ENCODE data around the gene SSH3.

The SSH3 gene

GRCh38 chr11:67268962-67269268, 34.4 kb upstream of the SSH3 start:
- no peak for DNase-seq

- no peak for DNase-seq
Measured at GRCh38 chr11:67269401-67270255, 33.7 kb upstream of the SSH3 start.

GRCh38 chr11:67270256-67271204, 32.8 kb upstream of the SSH3 start:
- DNase-seq = no peak

- DNase-seq = no peak
Measured at GRCh38 chr11:67271205-67271540, 32.2 kb upstream of the SSH3 start.

DNA sequence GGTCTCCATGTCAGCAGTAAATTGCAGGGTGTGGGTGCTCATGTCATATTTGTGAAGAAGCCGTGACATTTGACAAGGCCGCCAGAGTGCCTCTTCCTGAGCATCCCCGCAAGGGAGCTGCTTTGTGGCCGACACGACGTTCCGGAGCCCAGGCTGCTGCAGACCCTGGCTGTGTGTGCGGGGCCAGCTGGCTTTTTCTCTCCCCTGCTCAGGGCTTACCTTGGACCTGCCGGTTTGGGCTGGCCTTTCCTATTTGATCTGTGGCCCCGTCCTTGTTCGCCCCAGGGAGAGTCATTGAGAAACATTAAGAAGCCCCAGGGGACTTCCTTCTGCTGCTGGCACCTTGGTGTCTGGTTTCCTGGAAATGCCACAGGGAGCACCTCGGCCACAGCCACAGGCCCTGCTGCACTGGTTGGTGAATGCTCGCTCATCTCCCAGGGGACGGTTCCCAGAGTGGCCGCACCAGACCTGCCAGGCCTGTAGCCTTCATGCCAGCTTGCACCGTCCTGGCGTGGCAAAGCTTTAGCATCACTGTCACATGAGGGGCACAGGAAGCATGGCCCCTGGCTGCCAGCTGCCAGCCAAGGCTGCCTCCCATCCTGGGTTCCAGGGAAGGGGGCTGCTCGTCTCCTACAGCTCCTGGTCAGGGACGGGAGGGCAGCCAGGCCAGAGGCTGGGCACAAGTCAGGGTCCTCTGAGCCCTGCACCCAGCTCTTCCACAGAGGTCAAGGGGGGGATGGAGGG, 31.6 kb upstream of the SSH3 start:
- no peak for DNase-seq

DNA sequence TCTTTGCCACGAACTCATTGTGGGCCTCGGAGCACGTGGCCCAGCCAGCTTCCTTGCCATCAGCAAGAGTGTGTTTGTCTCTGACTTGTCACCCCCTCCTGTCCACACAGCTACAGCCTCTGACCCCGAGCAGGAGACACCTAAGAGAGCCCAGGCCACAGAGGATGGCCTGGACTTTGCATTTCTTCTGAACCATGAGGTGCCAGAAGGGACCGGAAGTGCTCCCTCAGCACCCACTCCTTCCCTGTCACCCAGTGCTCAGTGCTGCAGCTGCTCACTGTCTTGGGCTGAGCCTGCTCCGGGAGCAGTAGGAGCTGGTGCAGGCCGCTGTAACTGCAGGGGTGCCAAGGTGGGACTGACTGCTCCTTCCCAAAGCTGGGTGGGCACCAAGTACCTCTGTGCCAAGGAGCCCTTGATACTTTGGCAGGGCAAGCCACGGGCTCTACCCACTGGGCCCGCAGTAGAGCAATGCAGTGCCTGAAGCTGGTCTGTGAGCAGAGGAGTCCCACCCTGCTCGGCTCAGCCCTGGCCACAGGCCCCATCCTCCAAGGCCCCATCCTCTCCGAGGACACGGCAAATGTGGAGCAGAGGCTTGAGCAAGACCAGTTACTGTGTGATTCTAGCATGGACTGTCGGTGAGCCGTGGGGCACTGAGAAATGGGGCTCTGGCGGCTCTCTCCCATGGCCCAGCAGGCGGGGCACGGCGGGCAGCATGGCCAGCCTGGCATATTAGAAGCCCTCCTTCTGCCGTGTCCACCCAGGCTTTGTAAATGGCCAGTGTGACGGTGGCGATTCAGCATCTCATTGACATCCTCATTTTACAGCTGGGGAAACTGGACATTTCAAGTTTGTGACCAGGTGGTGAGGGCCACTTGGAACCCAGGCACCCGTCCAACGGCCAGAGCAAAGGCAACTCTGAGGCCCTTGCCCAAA, 30.7 kb upstream of the SSH3 start:
- no peak for DNase-seq

- no peak for DNase-seq
Measured at GRCh38 chr11:67273260-67273990, 29.9 kb upstream of the SSH3 start.

GRCh38 chr11:67274768-67275605, 28.3 kb upstream of the SSH3 start:
- no peak for DNase-seq

DNA sequence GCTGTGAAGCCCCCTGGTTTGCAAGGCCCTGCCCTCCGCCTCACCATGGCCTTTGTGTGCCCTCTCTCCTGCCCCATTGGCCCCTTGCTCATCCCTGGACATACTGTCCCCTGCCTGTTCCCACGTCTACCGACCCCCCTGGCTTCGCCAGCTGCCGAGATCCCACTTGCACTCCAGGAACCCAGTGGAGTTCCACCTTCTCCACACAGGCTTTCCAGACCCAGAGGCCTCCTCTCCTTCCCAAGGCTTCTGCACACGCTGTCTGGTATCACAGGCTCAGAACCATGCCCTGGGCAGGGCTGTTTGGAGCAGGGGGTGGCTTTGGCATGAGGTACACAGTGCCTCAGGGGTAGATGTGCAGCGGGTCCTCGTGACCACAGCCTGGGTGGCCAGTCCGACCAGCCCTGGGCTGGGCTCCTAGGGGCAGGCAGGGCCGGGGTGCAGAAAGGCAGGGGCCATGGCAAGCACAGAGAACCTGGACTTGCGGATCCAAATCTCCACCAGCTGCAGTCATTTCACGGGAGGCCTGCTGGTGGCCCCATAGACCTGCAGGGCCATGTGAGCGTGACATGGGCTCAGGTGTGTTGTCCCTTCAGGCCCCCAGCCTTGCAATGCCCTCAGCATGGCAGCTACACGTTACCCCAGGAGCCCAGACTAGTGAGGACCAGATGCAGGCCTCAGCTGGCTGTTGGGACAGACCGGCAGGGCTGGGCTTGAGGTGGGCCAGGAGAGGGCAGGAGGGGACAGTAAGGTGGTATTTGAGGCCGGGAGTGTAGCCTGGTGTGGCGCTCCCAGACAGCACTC, 27.5 kb upstream of the SSH3 start:
- no peak for DNase-seq

DNA sequence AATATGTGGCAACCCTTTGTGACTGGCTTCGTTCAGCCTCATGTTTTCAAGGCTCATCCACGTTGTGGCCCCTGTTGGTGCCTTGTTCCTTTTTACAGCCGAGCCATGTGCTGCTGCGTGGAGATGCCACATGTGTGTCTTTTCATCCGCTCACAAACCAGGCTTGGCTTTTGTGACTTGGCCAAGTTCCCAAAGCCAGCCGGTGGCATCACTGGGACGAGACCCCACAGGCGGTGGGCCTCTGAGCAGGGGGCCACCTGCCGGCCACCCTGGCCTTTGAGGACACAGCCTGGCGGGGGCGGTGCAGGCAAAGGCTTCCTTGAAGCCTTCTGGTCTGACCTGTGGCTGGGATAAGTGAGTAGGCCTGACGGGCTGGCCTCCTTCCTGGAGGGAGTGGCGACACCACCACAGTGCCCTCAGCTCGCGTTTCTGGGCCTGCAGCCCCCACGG, 26.5 kb upstream of the SSH3 start:
- DNase-seq = no peak

- DNase-seq = peak; percentile 58
Measured at GRCh38 chr11:67277231-67277961, 25.9 kb upstream of the SSH3 start.

DNA sequence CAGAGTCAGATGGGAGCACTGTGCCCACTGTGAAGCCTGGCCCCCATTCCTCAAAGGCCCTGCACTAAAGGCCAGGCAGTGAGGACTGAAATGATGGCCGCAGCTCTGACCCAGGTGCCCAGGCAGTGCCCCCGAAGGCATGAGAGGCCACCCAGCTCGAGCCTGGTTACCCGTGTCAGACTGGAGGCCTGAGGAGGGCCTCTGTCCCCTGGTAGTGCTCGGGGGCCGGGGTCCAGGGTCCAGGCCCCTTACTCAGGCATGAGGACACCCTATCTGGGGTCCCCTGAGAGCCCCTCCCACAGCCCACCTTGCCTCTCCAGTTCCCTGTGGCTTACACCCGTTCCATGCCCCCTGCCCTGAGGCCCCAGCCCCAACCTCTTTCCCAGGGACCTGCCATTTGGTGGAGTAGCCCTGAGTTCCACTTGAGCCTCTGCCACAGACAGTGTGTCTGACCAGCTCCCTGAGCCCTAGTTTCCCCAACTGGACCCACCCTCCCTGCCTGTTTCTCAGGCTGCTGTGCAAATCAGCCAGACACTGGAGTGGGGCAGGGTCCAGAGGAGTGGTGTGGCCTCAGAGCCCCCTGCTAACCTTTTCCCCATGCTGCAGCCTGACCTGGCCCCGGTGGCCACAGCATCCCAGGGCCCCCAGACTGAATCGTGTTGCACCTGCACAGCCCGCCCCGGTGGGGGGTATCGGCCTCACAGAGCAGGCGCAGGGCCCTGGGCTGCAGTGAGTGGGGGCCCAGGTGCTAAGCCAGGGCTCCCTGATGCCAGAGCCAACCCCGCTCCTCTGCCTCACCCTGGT, 25.0 kb upstream of the SSH3 start:
- no peak for DNase-seq

GRCh38 chr11:67278939-67279588, 24.3 kb upstream of the SSH3 start:
- DNase-seq = no peak

DNA sequence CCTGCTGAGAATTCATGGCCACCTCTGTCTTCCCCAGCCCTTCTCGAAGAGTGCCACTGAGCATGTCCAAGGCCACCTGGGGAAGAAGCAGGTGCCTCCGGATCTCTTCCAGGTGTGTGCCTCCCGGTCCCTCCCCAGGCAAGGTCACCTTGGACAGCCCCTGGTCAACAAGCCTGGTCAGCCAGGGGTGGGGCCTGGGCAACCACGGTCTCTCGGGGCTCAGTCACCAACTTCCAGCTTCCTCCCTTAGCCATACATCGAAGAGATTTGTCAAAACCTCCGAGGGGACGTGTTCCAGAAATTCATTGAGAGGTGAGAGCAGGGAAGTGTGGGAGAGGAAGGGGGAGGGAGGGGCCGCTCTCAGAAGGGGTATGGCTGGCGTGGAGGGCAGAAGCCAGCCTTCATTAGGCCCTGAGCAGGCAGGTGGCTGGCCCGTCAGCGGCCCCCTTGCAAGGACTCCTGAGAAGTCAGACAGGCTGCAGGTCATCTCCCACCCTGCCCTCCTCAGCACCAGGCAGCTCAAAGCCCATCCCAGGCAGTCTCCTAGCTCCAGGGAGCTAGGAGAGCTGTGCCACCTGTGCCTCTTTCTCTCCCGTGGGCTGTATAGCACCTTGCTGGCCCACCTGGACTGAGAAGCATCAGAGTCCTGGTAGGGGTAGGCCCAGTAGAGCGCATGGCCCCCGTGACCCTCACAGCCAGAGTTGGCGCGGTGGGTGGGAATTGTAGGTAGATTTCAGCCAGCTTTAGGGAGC, 23.6 kb upstream of the SSH3 start:
- no peak for DNase-seq

GRCh38 chr11:67280341-67280787, 23.0 kb upstream of the SSH3 start:
- no peak for DNase-seq

DNA sequence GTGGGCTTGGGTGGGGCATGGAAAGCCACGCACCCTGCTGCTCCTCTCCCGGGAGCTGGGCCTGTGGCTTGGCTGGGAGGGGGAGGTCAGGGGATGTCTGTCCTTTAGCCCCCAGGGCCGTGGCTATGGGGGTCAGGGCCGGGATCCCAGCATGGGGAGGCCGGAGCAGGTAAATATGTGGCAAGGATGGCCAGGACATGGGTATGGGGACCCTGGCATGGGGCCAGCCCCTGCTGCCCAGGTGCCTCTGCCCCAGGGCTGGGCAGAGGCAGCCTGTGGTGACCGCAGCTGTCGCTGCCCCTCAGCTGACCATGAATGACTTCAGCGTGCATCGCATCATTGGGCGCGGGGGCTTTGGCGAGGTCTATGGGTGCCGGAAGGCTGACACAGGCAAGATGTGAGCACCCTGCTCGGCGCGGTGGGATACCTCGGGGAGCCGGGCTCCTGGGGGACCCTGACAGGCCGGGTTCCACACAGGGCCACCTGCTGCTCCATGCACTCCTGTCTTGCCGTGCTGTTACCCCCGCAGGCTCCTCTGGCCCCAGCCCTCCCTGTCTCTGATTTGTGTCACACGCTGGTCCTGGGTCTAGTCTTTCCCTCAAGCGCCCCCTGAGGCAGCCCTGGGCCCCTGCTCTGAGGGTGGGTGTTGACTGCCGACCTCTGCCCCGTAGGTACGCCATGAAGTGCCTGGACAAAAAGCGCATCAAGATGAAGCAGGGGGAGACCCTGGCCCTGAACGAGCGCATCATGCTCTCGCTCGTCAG, 22.4 kb upstream of the SSH3 start:
- no peak for DNase-seq

Measured in NCI-H1436 treated with DMSO at 0.1 percent for 48 hours (cell line).